Gastroesophageal sphincter (tissue), 4 donors: ENCODE results near the gene HYCC2. TPM values are rescaled to one million over a fixed set of nuclear protein-coding genes. Genes with fewer than 3 reads are reported as not detected.

Experiments used
- ATAC-seq: fragments of 150-250 bp; one replicate; pipeline ENCODE4 v1.9.1; 2016; ENCODE audit warnings: mild to moderate bottlenecking, moderate library complexity
- H3K27ac ChIP-seq, 4 donors: fragments of 200-600 bp; sonication (generic) in 3 of 4; 1 replicate in 3 of 4; 2 replicates in 1 of 4; pipeline ENCODE4 v1.5.1; 2016 to 2019
- H3K27me3 ChIP-seq: fragments of 200-600 bp; sonication (generic); one replicate; pipeline ENCODE4 v1.5.1; 2019
- H3K36me3 ChIP-seq, 2 donors: fragments of 200-600 bp; sonication (generic); one replicate each; pipeline ENCODE4 v1.5.1; 2019; ENCODE audit warnings: control low read depth in 1 of 2
- H3K4me1 ChIP-seq, 3 donors: fragments of 200-600 bp; sonication (generic); 1 replicate in 2 of 3; 2 replicates in 1 of 3; pipeline ENCODE4 v1.5.1; 2016 to 2019; ENCODE audit warnings: control low read depth in 2 of 3
- H3K4me3 ChIP-seq, 2 donors: fragments of 200-600 bp; sonication (generic); one replicate each; pipeline ENCODE4 v1.5.1; 2019; ENCODE audit warnings: mild to moderate bottlenecking in 1 of 2, moderate library complexity in 1 of 2
- H3K9me3 ChIP-seq, 3 donors: fragments of 200-600 bp; sonication (generic); one replicate each; pipeline ENCODE4 v1.5.1; 2017 to 2019; ENCODE audit warnings: control low read depth in 2 of 3
- CTCF ChIP-seq, 4 experiments: fragments of 200-600 bp in 2 of 4; fragments of 450-650 bp in 2 of 4; sonication (generic) in 1 of 4; IDR thresholded peaks; one replicate each; pipeline ENCODE4 v1.5.1; 2017 to 2019; ENCODE audit warnings: antibody characterized with exemption in 4 of 4, mild to moderate bottlenecking in 2 of 4, moderate library complexity in 2 of 4
- EP300 ChIP-seq: sonication (generic); formaldehyde crosslinking; IDR thresholded peaks from one replicate; pipeline ENCODE4 v1.6.1; 2017; ENCODE audit warnings: antibody characterized with exemption, mild to moderate bottlenecking
- POLR2A ChIP-seq, 2 donors: fragments of 450-650 bp; IDR thresholded peaks; one replicate each; pipeline ENCODE4 v1.6.1; 2017; ENCODE audit warnings: antibody characterized with exemption in 2 of 2, mild to moderate bottlenecking in 2 of 2, moderate library complexity in 1 of 2
- POLR2AphosphoS5 ChIP-seq: sonication (generic); formaldehyde crosslinking; IDR thresholded peaks from one replicate; pipeline ENCODE4 v1.6.1; 2017; ENCODE audit warnings: antibody characterized with exemption
- WGBS, 2 donors: methylation state at CpG; one replicate each; pipeline ENCODE4 v1.1.5; 2018; ENCODE audit warnings: low coverage in 1 of 2; 5-methylcytosine and 5-hydroxymethylcytosine counted together
- total RNA-seq, 4 donors: library from RNA; depleted of rRNA; stranded (reverse); fragments of >200 nt; gene quantifications; one replicate each; pipeline ENCODE4 v1.1.0, GENCODE V29; 2016

HYCC2 gene
- total RNA-seq, 4 donors from 2014 or later = 10.6 to 19.9 (median 13.9) TPM

GRCh38 chr2:201116959-201117734 lies 45.7 kb upstream of the HYCC2 start:
- H3K4me3 ChIP-seq = peak overlapping the region; percentile 76 to 84
- peak overlapping the region; percentile 97 to 99 (median 98) for H3K27ac ChIP-seq
- ATAC-seq = peak; percentile 74
- 2 to 3% methylated on average over 16 to 22 of the region's 22 CpGs for WGBS, 2 donors
- H3K4me1 ChIP-seq = peaks cover 0 to 50% (median 2%) of the 10 kb centered on the region in 3 donors
- H3K27me3 ChIP-seq = no peaks in the 10 kb centered on the region
- no peaks in the 10 kb centered on the region for H3K36me3 ChIP-seq
- TF ChIP-seq POLR2A (IDR thresholded peaks at IDR 0.05) (peak in 1 of 2 donors; percentile 30), POLR2AphosphoS5 (peak; percentile 44), CTCF (IDR thresholded peaks at IDR 0.05) (peak; percentile 26 to 60 (median 42)), EP300 (no peak)
- H3K9me3 ChIP-seq = no peaks in the 10 kb centered on the region

GRCh38 chr2:201116115-201116958 lies 44.9 kb upstream of the HYCC2 start, which contains the start of gene CFLAR:
CFLAR (plus strand) TSS chr2:201116164; CDS start chr2:201129866, 13,702 bp downstream.
- peak; percentile 93 for TF ChIP-seq POLR2AphosphoS5
- peak; percentile 76 to 77 for TF ChIP-seq POLR2A (IDR thresholded peaks at IDR 0.05)
- TF ChIP-seq EP300 = no peak
- no peak for TF ChIP-seq CTCF (IDR thresholded peaks at IDR 0.05)
- H3K4me1 ChIP-seq = peaks cover 0 to 42% (median 2%) of the 10 kb centered on the region in 3 donors
- peak; percentile 64 for ATAC-seq
- H3K36me3 ChIP-seq = no peaks in the 10 kb centered on the region
- H3K27ac ChIP-seq = peak within 1 kb of the TSS; percentile 97 to 99 (median 98)
- H3K4me3 ChIP-seq = peak within 1 kb of the TSS; percentile 76 to 84
- WGBS, 2 donors = 0% methylated on average over 15 to 17 of the region's 75 CpGs
- no peaks in the 10 kb centered on the region for H3K9me3 ChIP-seq
- H3K27me3 ChIP-seq = no peaks in the 10 kb centered on the region

- no peaks in the 10 kb centered on the region for H3K9me3 ChIP-seq
- no peak for TF ChIP-seq POLR2AphosphoS5
- TF ChIP-seq POLR2A (IDR thresholded peaks at IDR 0.05) = no peak
- no peak for TF ChIP-seq CTCF (IDR thresholded peaks at IDR 0.05)
- no peak for TF ChIP-seq EP300
- H3K27me3 ChIP-seq = no peaks in the 10 kb centered on the region
- no peak for ATAC-seq
- H3K4me3 ChIP-seq = peak overlapping the region in 1 of 2 donors; percentile 76
- H3K36me3 ChIP-seq = no peaks in the 10 kb centered on the region
- H3K27ac ChIP-seq = peak overlapping the region in 2 of 4 donors; percentile 98
- H3K4me1 ChIP-seq = peaks cover 0 to 27% (median 0%) of the 10 kb centered on the region in 3 donors
These were observed 43.4 kb upstream of the HYCC2 start for GRCh38 chr2:201114846-201115245.

GRCh38 chr2:201114350-201114749 lies 42.9 kb upstream of the HYCC2 start:
- 85 to 93% methylated on average over 4 of the region's 4 CpGs for WGBS, 2 donors
- Histone ChIP-seq H3K27me3 (no peaks in the 10 kb centered on the region), H3K36me3 (no peaks in the 10 kb centered on the region), H3K4me3 (peak overlapping the region in 1 of 2 donors; percentile 76), H3K4me1 (peaks cover 0 to 22% (median 0%) of the 10 kb centered on the region in 3 donors), H3K9me3 (no peaks in the 10 kb centered on the region), H3K27ac (peak overlapping the region in 1 of 4 donors; percentile 98)
- TF ChIP-seq EP300 (no peak), POLR2AphosphoS5 (no peak), CTCF (IDR thresholded peaks at IDR 0.05) (no peak), POLR2A (IDR thresholded peaks at IDR 0.05) (no peak)
- ATAC-seq = no peak
